Epithelial cell of proximal tubule (primary cell): ENCODE results near the gene NR1I2. TPM values are rescaled to one million over a fixed set of nuclear protein-coding genes. Genes with fewer than 3 reads are reported as not detected.

Source experiments
- DNase-seq: peaks from one replicate; pipeline ENCODE4 v3.0.0-alpha.2; 2011; ENCODE audit warnings: low read depth
- H3K4me3 ChIP-seq: 2 replicates; pipeline ENCODE4 v1.5.1; 2011; ENCODE audit warnings: low read depth, mild to moderate bottlenecking, low read length
- total RNA-seq: library from RNA; depleted of rRNA; stranded (reverse); fragments of >200 nt; gene quantifications from 2 replicates; pipeline ENCODE4 v1.2.3, GENCODE V29; 2015
- TF ChIP-seq, protein P1 (sequence below): conservative IDR thresholded peaks from 2 replicates; pipeline ENCODE4 v1.5.1; 2012; ENCODE audit warnings: low read depth, mild to moderate bottlenecking, low read length

The NR1I2 gene
- total RNA-seq, 1 donor from 2014 or later = 0.69 TPM

DNA sequence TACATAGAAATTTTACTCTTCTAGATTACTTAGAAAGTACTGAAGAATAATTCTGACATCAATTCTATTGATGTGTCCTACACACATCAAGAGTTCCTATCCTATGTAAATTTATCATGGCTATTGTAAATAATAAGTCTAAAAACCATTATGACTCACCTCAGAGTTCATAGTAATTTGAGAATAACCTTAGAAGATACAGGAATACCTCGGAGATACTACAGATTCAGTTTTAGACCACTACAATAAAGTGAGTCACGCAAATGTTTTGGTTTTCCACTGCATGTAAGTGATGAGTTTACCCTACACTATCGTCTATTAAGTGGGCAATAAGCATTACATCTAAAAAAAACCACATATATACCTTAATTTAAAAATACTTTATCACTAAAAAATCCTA lies 74.8 kb downstream of the NR1I2 start:
- DNase-seq = no peak
- H3K4me3 ChIP-seq = no peak overlapping the region
- TF ChIP-seq, protein P1, sequence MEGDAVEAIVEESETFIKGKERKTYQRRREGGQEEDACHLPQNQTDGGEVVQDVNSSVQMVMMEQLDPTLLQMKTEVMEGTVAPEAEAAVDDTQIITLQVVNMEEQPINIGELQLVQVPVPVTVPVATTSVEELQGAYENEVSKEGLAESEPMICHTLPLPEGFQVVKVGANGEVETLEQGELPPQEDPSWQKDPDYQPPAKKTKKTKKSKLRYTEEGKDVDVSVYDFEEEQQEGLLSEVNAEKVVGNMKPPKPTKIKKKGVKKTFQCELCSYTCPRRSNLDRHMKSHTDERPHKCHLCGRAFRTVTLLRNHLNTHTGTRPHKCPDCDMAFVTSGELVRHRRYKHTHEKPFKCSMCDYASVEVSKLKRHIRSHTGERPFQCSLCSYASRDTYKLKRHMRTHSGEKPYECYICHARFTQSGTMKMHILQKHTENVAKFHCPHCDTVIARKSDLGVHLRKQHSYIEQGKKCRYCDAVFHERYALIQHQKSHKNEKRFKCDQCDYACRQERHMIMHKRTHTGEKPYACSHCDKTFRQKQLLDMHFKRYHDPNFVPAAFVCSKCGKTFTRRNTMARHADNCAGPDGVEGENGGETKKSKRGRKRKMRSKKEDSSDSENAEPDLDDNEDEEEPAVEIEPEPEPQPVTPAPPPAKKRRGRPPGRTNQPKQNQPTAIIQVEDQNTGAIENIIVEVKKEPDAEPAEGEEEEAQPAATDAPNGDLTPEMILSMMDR = no peak

- no peak overlapping the region for H3K4me3 ChIP-seq
- TF ChIP-seq, protein P1 = no peak
- no peak for DNase-seq
These were observed 77.1 kb downstream of the NR1I2 start for GRCh38 chr3:119858957-119859356.

DNA sequence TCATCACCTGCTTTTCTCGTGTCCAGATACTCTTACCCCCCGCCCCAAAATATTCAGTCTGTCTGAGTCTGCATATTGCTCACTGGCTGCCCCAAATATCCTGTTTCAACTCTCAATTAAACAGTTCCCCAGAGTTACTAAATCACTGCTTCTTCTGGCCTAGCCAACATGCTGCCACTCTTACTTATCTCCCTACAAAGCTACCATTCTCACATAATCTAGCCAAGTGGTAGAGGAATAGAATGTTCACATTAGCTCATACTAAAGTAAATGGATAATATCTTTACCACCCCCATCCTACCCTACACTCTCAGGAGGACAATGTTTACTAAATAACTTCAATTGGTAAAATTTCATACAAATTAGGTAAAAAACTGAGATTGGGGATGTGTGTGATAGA lies 77.8 kb downstream of the NR1I2 start:
- TF ChIP-seq, protein P1 = no peak
- no peak for DNase-seq
- no peak overlapping the region for H3K4me3 ChIP-seq

DNA sequence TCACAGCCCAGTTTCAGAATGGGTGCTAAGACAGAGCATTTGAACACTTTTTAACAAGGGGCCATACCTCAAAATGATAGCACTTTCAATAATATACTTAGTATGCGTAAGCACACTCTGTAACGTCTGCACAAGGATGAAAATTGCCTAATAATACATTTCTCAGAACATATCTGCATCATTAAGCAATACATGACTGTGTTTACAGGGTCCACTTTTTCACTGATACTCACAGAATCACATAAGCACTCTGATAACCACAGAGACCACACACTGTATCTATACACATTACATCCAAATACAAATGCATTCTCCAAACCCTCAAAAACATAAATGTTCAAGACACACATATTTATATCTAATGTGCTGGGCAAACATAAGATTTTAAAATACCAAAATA lies 79.8 kb downstream of the NR1I2 start:
- DNase-seq = no peak
- TF ChIP-seq, protein P1 = no peak
- H3K4me3 ChIP-seq = no peak overlapping the region

GRCh38 chr3:119862616-119863015 lies 80.7 kb downstream of the NR1I2 start:
- TF ChIP-seq, protein P1 = no peak
- no peak overlapping the region for H3K4me3 ChIP-seq
- no peak for DNase-seq

- no peak for DNase-seq
- TF ChIP-seq, protein P1 = no peak
- no peak overlapping the region for H3K4me3 ChIP-seq
These were observed 82.6 kb downstream of the NR1I2 start for GRCh38 chr3:119864476-119864875.

Other genes starting within 250 kb of the NR1I2 start
- gene CD80, start 222.5 kb upstream of the NR1I2 start, total RNA-seq = not detected in 2 replicates
- gene ADPRH, start 202.6 kb upstream of the NR1I2 start, total RNA-seq = 6.0 and 7.5 TPM in 2 replicates
- 0.14 and 0.52 TPM in 2 replicates for gene PLA1A, start 184.2 kb upstream of the NR1I2 start, total RNA-seq
- 0.06 and 0.51 TPM in 2 replicates for gene POPDC2, start 121.5 kb upstream of the NR1I2 start, total RNA-seq
- gene COX17, start 104.7 kb upstream of the NR1I2 start, total RNA-seq = 45.3 and 91.1 TPM in 2 replicates
- 2.1 and 2.2 TPM in 2 replicates for gene CFAP91, start 79.1 kb upstream of the NR1I2 start, total RNA-seq